Measurements from ENCODE around the gene SETD2.

SETD2 gene

GRCh38 chr3:46996689-46997452 is 167.0 kb downstream of the SETD2 start:
- H3K9ac ChIP-seq (ENCODE audit: low read length in 5 of 5): no peak overlapping the region
- H3K36me3 ChIP-seq (ENCODE audit: control insufficient read depth in 5 of 5, insufficient read depth in 5 of 5, low read length in 5 of 5): peaks cover 0 to 95% (median 70%) of the 10 kb centered on the region in 5 donors
- H3K27ac ChIP-seq (ENCODE audit: low read depth, low read length): no peak overlapping the region
- no peaks in the 10 kb centered on the region for H3K27me3 ChIP-seq (ENCODE audit: control insufficient read depth in 5 of 5, insufficient read depth in 4 of 5, low read length in 5 of 5)
- no peaks in the 10 kb centered on the region for H3K9me3 ChIP-seq (ENCODE audit: control insufficient read depth in 5 of 5, low read length in 5 of 5)
- no peak overlapping the region for H3K4me3 ChIP-seq (ENCODE audit: low read depth in 1 of 5, low read length in 5 of 5)
- H3K4me1 ChIP-seq (ENCODE audit: control insufficient read depth in 5 of 5, insufficient read depth in 5 of 5, low read length in 5 of 5): peaks cover 0 to 12% (median 4%) of the 10 kb centered on the region in 5 donors

- Histone ChIP-seq H3K4me1 (ENCODE audit: control insufficient read depth in 5 of 5, insufficient read depth in 5 of 5, low read length in 5 of 5) (peaks cover 0 to 18% (median 4%) of the 10 kb centered on the region in 5 donors), H3K9me3 (ENCODE audit: control insufficient read depth in 5 of 5, low read length in 5 of 5) (no peaks in the 10 kb centered on the region), H3K9ac (ENCODE audit: low read length in 5 of 5) (no peak overlapping the region), H3K36me3 (ENCODE audit: control insufficient read depth in 5 of 5, insufficient read depth in 5 of 5, low read length in 5 of 5) (peaks cover 0 to 95% (median 69%) of the 10 kb centered on the region in 5 donors), H3K27ac (ENCODE audit: low read depth, low read length) (no peak overlapping the region), H3K4me3 (ENCODE audit: low read depth in 1 of 5, low read length in 5 of 5) (no peak overlapping the region), H3K27me3 (ENCODE audit: control insufficient read depth in 5 of 5, insufficient read depth in 4 of 5, low read length in 5 of 5) (no peaks in the 10 kb centered on the region)
Measured at GRCh38 chr3:46995901-46996562, 167.9 kb downstream of the SETD2 start.

- H3K36me3 ChIP-seq (ENCODE audit: control insufficient read depth in 5 of 5, insufficient read depth in 5 of 5, low read length in 5 of 5): peaks cover 0 to 89% (median 59%) of the 10 kb centered on the region in 5 donors
- no peak overlapping the region for H3K27ac ChIP-seq (ENCODE audit: low read depth, low read length)
- no peak overlapping the region for H3K9ac ChIP-seq (ENCODE audit: low read length in 5 of 5)
Measured at GRCh38 chr3:46994801-46995731, 168.8 kb downstream of the SETD2 start.

GRCh38 chr3:46993986-46994385 is 169.9 kb downstream of the SETD2 start:
- Histone ChIP-seq H3K9ac (ENCODE audit: low read length in 5 of 5) (no peak overlapping the region), H3K36me3 (ENCODE audit: control insufficient read depth in 5 of 5, insufficient read depth in 5 of 5, low read length in 5 of 5) (peaks cover 0 to 82% (median 52%) of the 10 kb centered on the region in 5 donors), H3K4me1 (ENCODE audit: control insufficient read depth in 5 of 5, insufficient read depth in 5 of 5, low read length in 5 of 5) (peaks cover 0 to 36% (median 12%) of the 10 kb centered on the region in 5 donors), H3K27me3 (ENCODE audit: control insufficient read depth in 5 of 5, insufficient read depth in 4 of 5, low read length in 5 of 5) (no peaks in the 10 kb centered on the region), H3K27ac (ENCODE audit: low read depth, low read length) (no peak overlapping the region), H3K4me3 (ENCODE audit: low read depth in 1 of 5, low read length in 5 of 5) (no peak overlapping the region), H3K9me3 (ENCODE audit: control insufficient read depth in 5 of 5, low read length in 5 of 5) (no peaks in the 10 kb centered on the region)

More at GRCh38 chr3:46994801-46995731, 168.8 kb downstream of the SETD2 start:
- H3K9me3 ChIP-seq (ENCODE audit: control insufficient read depth in 5 of 5, low read length in 5 of 5): no peaks in the 10 kb centered on the region
- no peaks in the 10 kb centered on the region for H3K27me3 ChIP-seq (ENCODE audit: control insufficient read depth in 5 of 5, insufficient read depth in 4 of 5, low read length in 5 of 5)
- peaks cover 0 to 27% (median 9%) of the 10 kb centered on the region in 5 donors for H3K4me1 ChIP-seq (ENCODE audit: control insufficient read depth in 5 of 5, insufficient read depth in 5 of 5, low read length in 5 of 5)
- no peak overlapping the region for H3K4me3 ChIP-seq (ENCODE audit: low read depth in 1 of 5, low read length in 5 of 5)

GRCh38 chr3:46993292-46993691 is 170.6 kb downstream of the SETD2 start:
- Histone ChIP-seq H3K36me3 (ENCODE audit: control insufficient read depth in 5 of 5, insufficient read depth in 5 of 5, low read length in 5 of 5) (peaks cover 0 to 81% (median 54%) of the 10 kb centered on the region in 5 donors), H3K27me3 (ENCODE audit: control insufficient read depth in 5 of 5, insufficient read depth in 4 of 5, low read length in 5 of 5) (no peaks in the 10 kb centered on the region), H3K4me1 (ENCODE audit: control insufficient read depth in 5 of 5, insufficient read depth in 5 of 5, low read length in 5 of 5) (peaks cover 0 to 43% (median 15%) of the 10 kb centered on the region in 5 donors), H3K4me3 (ENCODE audit: low read depth in 1 of 5, low read length in 5 of 5) (no peak overlapping the region), H3K9me3 (ENCODE audit: control insufficient read depth in 5 of 5, low read length in 5 of 5) (no peaks in the 10 kb centered on the region), H3K27ac (ENCODE audit: low read depth, low read length) (no peak overlapping the region), H3K9ac (ENCODE audit: low read length in 5 of 5) (peak overlapping the region in 1 of 5 donors; percentile 25)

GRCh38 chr3:46992231-46992630 is 171.7 kb downstream of the SETD2 start:
- Histone ChIP-seq H3K9ac (ENCODE audit: low read length in 5 of 5) (no peak overlapping the region), H3K36me3 (ENCODE audit: control insufficient read depth in 5 of 5, insufficient read depth in 5 of 5, low read length in 5 of 5) (peaks cover 0 to 71% (median 52%) of the 10 kb centered on the region in 5 donors), H3K9me3 (ENCODE audit: control insufficient read depth in 5 of 5, low read length in 5 of 5) (no peaks in the 10 kb centered on the region), H3K4me3 (ENCODE audit: low read depth in 1 of 5, low read length in 5 of 5) (no peak overlapping the region), H3K27ac (ENCODE audit: low read depth, low read length) (no peak overlapping the region), H3K27me3 (ENCODE audit: control insufficient read depth in 5 of 5, insufficient read depth in 4 of 5, low read length in 5 of 5) (no peaks in the 10 kb centered on the region), H3K4me1 (ENCODE audit: control insufficient read depth in 5 of 5, insufficient read depth in 5 of 5, low read length in 5 of 5) (peaks cover 2 to 47% (median 22%) of the 10 kb centered on the region in 5 donors)

- Histone ChIP-seq H3K27ac (ENCODE audit: low read depth, low read length) (no peak overlapping the region), H3K9ac (ENCODE audit: low read length in 5 of 5) (no peak overlapping the region), H3K27me3 (ENCODE audit: control insufficient read depth in 5 of 5, insufficient read depth in 4 of 5, low read length in 5 of 5) (no peaks in the 10 kb centered on the region), H3K9me3 (ENCODE audit: control insufficient read depth in 5 of 5, low read length in 5 of 5) (no peaks in the 10 kb centered on the region), H3K4me3 (ENCODE audit: low read depth in 1 of 5, low read length in 5 of 5) (no peak overlapping the region), H3K36me3 (ENCODE audit: control insufficient read depth in 5 of 5, insufficient read depth in 5 of 5, low read length in 5 of 5) (peaks cover 0 to 64% (median 45%) of the 10 kb centered on the region in 5 donors), H3K4me1 (ENCODE audit: control insufficient read depth in 5 of 5, insufficient read depth in 5 of 5, low read length in 5 of 5) (peaks cover 2 to 48% (median 24%) of the 10 kb centered on the region in 5 donors)
Measured at GRCh38 chr3:46991406-46992165, 172.3 kb downstream of the SETD2 start.

GRCh38 chr3:46990573-46991374 is 173.1 kb downstream of the SETD2 start:
- Histone ChIP-seq H3K27me3 (ENCODE audit: control insufficient read depth in 5 of 5, insufficient read depth in 4 of 5, low read length in 5 of 5) (no peaks in the 10 kb centered on the region), H3K9me3 (ENCODE audit: control insufficient read depth in 5 of 5, low read length in 5 of 5) (no peaks in the 10 kb centered on the region), H3K36me3 (ENCODE audit: control insufficient read depth in 5 of 5, insufficient read depth in 5 of 5, low read length in 5 of 5) (peaks cover 0 to 60% (median 43%) of the 10 kb centered on the region in 5 donors), H3K4me3 (ENCODE audit: low read depth in 1 of 5, low read length in 5 of 5) (no peak overlapping the region), H3K4me1 (ENCODE audit: control insufficient read depth in 5 of 5, insufficient read depth in 5 of 5, low read length in 5 of 5) (peaks cover 3 to 56% (median 26%) of the 10 kb centered on the region in 5 donors), H3K9ac (ENCODE audit: low read length in 5 of 5) (peak overlapping the region in 1 of 5 donors; percentile 30), H3K27ac (ENCODE audit: low read depth, low read length) (no peak overlapping the region)

Data from subcutaneous abdominal adipose tissue (tissue), 5 donors.